Keratinocyte (primary cell): ENCODE results near the gene MSS51. TPM values are rescaled to one million over a fixed set of nuclear protein-coding genes. Genes with fewer than 3 reads are reported as not detected.

Experiments
- DNase-seq: peaks from one replicate; pipeline ENCODE4 v3.0.0-alpha.2; 2011; ENCODE audit warnings: low read depth, missing footprints, low spot score
- FAIRE-seq: peaks from 2 replicates; lab custom pipeline; 2011; peaks lifted over from hg19 to GRCh38; lab: Jason Lieb, UNC
- H2AFZ ChIP-seq: 2 replicates; pipeline ENCODE4 v1.6.0; 2012; ENCODE audit warnings: low read length, control low read depth, inconsistent platforms; ENCODE audit not compliant: control insufficient read depth
- H3K27ac ChIP-seq: 2 replicates; pipeline ENCODE4 v1.5.1; 2011; ENCODE audit warnings: low read length; ENCODE audit not compliant: control insufficient read depth, insufficient read depth
- H3K27me3 ChIP-seq: 3 replicates; pipeline ENCODE4 v1.6.0; 2011; ENCODE audit warnings: low read length; ENCODE audit not compliant: control insufficient read depth, insufficient read depth; ENCODE audit errors: extremely low read depth
- H3K36me3 ChIP-seq, 2 experiments: 2 replicates in 1 of 2; 3 replicates in 1 of 2; pipeline ENCODE4 v1.5.1; 2011; ENCODE audit warnings: low read length in 2 of 2, mild to moderate bottlenecking in 1 of 2; ENCODE audit not compliant: control insufficient read depth in 2 of 2, insufficient read depth in 2 of 2; ENCODE audit errors: extremely low read depth in 1 of 2
- H3K4me1 ChIP-seq: 3 replicates; pipeline ENCODE4 v1.5.1; 2011; ENCODE audit warnings: low read length; ENCODE audit not compliant: control insufficient read depth, insufficient read depth; ENCODE audit errors: extremely low read depth
- H3K4me2 ChIP-seq: 3 replicates; pipeline ENCODE4 v1.6.0; 2011; ENCODE audit warnings: low read depth, low read length; ENCODE audit not compliant: control insufficient read depth, insufficient read depth; ENCODE audit errors: extremely low read depth
- H3K4me3 ChIP-seq, 3 experiments: fragments of 200-600 bp in 1 of 3; sonication (generic) in 1 of 3; 2 replicates in 2 of 3; 3 replicates in 1 of 3; pipeline ENCODE4 v1.5.1; 2011 to 2016; ENCODE audit warnings: low read length in 3 of 3, mild to moderate bottlenecking in 3 of 3, control low read depth in 2 of 3, inconsistent platforms in 1 of 3, low read depth in 1 of 3, mixed read lengths in 1 of 3, mixed run types in 1 of 3, moderate library complexity in 1 of 3; ENCODE audit not compliant: control insufficient read depth in 2 of 3, insufficient read depth in 2 of 3; ENCODE audit errors: extremely low read depth in 1 of 3
- H3K79me2 ChIP-seq: 2 replicates; pipeline ENCODE4 v1.6.0; 2012; ENCODE audit warnings: low read length; ENCODE audit not compliant: control insufficient read depth, insufficient read depth
- H3K9ac ChIP-seq: 3 replicates; pipeline ENCODE4 v1.6.0; 2011; ENCODE audit warnings: low read length; ENCODE audit not compliant: control insufficient read depth, insufficient read depth; ENCODE audit errors: extremely low read depth
- H3K9me1 ChIP-seq: 3 replicates; pipeline ENCODE4 v1.6.0; 2011; ENCODE audit warnings: low read length; ENCODE audit not compliant: control insufficient read depth, insufficient read depth; ENCODE audit errors: extremely low read depth
- H3K9me3 ChIP-seq: 2 replicates; pipeline ENCODE4 v1.5.1; 2012; ENCODE audit warnings: low read depth, low read length; ENCODE audit not compliant: control insufficient read depth
- H4K20me1 ChIP-seq: 3 replicates; pipeline ENCODE4 v1.6.0; 2011; ENCODE audit warnings: low read length; ENCODE audit not compliant: control insufficient read depth, insufficient read depth; ENCODE audit errors: extremely low read depth
- CTCF ChIP-seq, 3 experiments: IDR thresholded peaks in 1 of 3; conservative IDR thresholded peaks in 1 of 3; optimal IDR thresholded peaks in 1 of 3; 2 replicates in 2 of 3; 3 replicates in 1 of 3; pipeline versions ENCODE3 to v1.5.1; 2011; ENCODE audit warnings: low read length in 3 of 3, mild to moderate bottlenecking in 3 of 3, moderate library complexity in 2 of 3, control low read depth in 1 of 3, inconsistent platforms in 1 of 3; ENCODE audit not compliant: insufficient read depth in 2 of 3; ENCODE audit errors: extremely low read depth in 1 of 3
- EZH2 ChIP-seq: IDR thresholded peaks from one replicate; pipeline ENCODE4 v1.6.1; 2012; ENCODE audit warnings: inconsistent platforms, mild to moderate bottlenecking, low read length, moderate library complexity
- dilution Hi-C: fragments of 300-500 bp; cut with MboI; formaldehyde crosslinking; loops from one replicate; pipeline ENCODE4 v1.7.0; 2020; ENCODE audit warnings: low sequenced_read_pairs; ENCODE audit not compliant: extremely low pct_ligation_motif_present
- polyA plus RNA-seq, 5 experiments: library from polyadenylated mRNA; depleted of rRNA in 3 of 5; stranded (reverse) in 3 of 5; stranded (forward) in 1 of 5; unstranded in 1 of 5; fragments of >200 nt; gene quantifications; 1 replicate in 1 of 5; 2 replicates in 3 of 5; 3 replicates in 1 of 5; pipeline versions ENCODE4 v1.2.1 to v1.2.3, GENCODE V29; 2011 to 2012; ENCODE audit warnings: missing spikeins in 2 of 5, low read depth in 1 of 5, low replicate concordance in 1 of 5

The MSS51 gene
- polyA plus RNA-seq, 1 donor (not counting 4 experiments of a cell fraction or from before 2014, with no cell fraction given): 1.3 TPM

DNA sequence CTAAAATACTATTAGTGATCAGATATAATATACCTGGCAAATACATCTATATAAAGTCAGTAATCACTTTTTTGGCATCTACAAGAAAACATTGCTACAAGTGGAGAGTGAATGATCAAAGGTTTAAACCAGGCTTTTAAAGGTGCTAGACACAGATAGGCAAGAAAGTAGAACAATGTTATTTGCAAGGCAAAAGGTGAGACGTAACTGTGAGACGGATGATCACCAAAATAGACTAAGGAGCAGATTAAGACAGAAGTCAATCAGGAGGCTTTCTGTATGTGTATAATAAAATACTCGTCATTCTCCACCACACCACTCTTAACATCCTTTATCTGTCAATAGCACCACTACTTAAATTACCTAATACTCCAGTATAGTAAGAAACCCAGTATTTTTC is 27.8 kb downstream of the MSS51 start:
- Histone ChIP-seq H3K79me2 (peaks cover 94% of the 10 kb centered on the region), H2AFZ (no peak overlapping the region), H3K9me1 (peaks cover 3% of the 10 kb centered on the region), H3K27ac (no peak overlapping the region), H3K4me1 (peaks cover 2% of the 10 kb centered on the region), H3K9ac (no peak overlapping the region), H3K4me3 (no peak overlapping the region), H3K27me3 (no peaks in the 10 kb centered on the region), H3K36me3 (peaks cover 0 to 8% of the 10 kb centered on the region in 2 experiments), H4K20me1 (peaks cover 18% of the 10 kb centered on the region), H3K4me2 (no peak overlapping the region), H3K9me3 (no peaks in the 10 kb centered on the region)
- no peak for TF ChIP-seq EZH2
- no peak for TF ChIP-seq CTCF (optimal IDR thresholded peaks at IDR 0.05 in 1 of 3, IDR thresholded peaks at IDR 0.05 in 1 of 3, conservative IDR thresholded peaks at IDR 0.05 in 1 of 3; ENCODE audit: extremely low read depth in 1 of 3, insufficient read depth in 2 of 3, low read length in 3 of 3)
- no peak for FAIRE-seq
- dilution Hi-C loops: no loop called here
- no peak for DNase-seq

- no peaks in the 10 kb centered on the region for H3K9me3 ChIP-seq
- no peak for DNase-seq
- H3K4me1 ChIP-seq: peaks cover 2% of the 10 kb centered on the region
- H3K4me3 ChIP-seq: no peak overlapping the region
- H3K79me2 ChIP-seq: peaks cover 94% of the 10 kb centered on the region
- H3K27ac ChIP-seq: no peak overlapping the region
- no peak overlapping the region for H2AFZ ChIP-seq
- H3K36me3 ChIP-seq: peaks cover 0 to 10% of the 10 kb centered on the region in 2 experiments
- no peak overlapping the region for H3K4me2 ChIP-seq
- peaks cover 18% of the 10 kb centered on the region for H4K20me1 ChIP-seq
- FAIRE-seq: no peak
- dilution Hi-C loops: no loop called here
- H3K9me1 ChIP-seq: peaks cover 3% of the 10 kb centered on the region
- H3K9ac ChIP-seq: no peak overlapping the region
- TF ChIP-seq CTCF (optimal IDR thresholded peaks at IDR 0.05 in 1 of 3, IDR thresholded peaks at IDR 0.05 in 1 of 3, conservative IDR thresholded peaks at IDR 0.05 in 1 of 3; ENCODE audit: extremely low read depth in 1 of 3, insufficient read depth in 2 of 3, low read length in 3 of 3) (no peak), EZH2 (no peak)
- no peaks in the 10 kb centered on the region for H3K27me3 ChIP-seq
Observed at GRCh38 chr10:73404690-73405089, 28.7 kb downstream of the MSS51 start.
